ENCODE data around the gene ZEB2.

- TF ChIP-seq MYC (IDR thresholded peaks at IDR 0.05; ENCODE audit: low read depth, low read length) (no peak), POLR2A (IDR thresholded peaks at IDR 0.05; ENCODE audit: low read depth, low read length) (no peak), CTCF (IDR thresholded peaks at IDR 0.05; ENCODE audit: extremely low read depth in 1 of 2, insufficient read depth in 1 of 2, low read depth in 1 of 2, low read length in 2 of 2) (no peak)
Observed at GRCh38 chr2:144522176-144522896, 2.4 kb upstream of the ZEB2 start.

Data from endothelial cell of umbilical vein (primary cell).